SIG-M5 treated with dmso at 0.1 percent for 504 hours (cell line): Measurements from ENCODE around the gene FAM124B.
"Not testable (repeated sequence)": the region's sequence is repeated elsewhere in the genome, so short reads cannot be mapped to it uniquely, and the experiment has no call there.

Experiments used
- DNase-seq: peaks from one replicate; lab custom pipeline; 2025; ENCODE audit not compliant: unreplicated experiment; lab: John Stamatoyannopoulos, UW

FAM124B gene

GRCh38 chr2:224382280-224382647 is 19.6 kb downstream of the FAM124B start:
- DNase-seq = not testable (repeated sequence)

- no peak for DNase-seq
These were observed 20.2 kb downstream of the FAM124B start for GRCh38 chr2:224381521-224382279.

- no peak for DNase-seq
These were observed 21.9 kb downstream of the FAM124B start for GRCh38 chr2:224379986-224380385.

GRCh38 chr2:224379172-224379571 is 22.7 kb downstream of the FAM124B start:
- DNase-seq = no peak

GRCh38 chr2:224378701-224379097 is 23.2 kb downstream of the FAM124B start:
- DNase-seq = no peak

- peak; percentile 47 for DNase-seq
These were observed 23.9 kb downstream of the FAM124B start for GRCh38 chr2:224377751-224378700.

- DNase-seq = no peak
These were observed 29.3 kb downstream of the FAM124B start for GRCh38 chr2:224372641-224373040.

GRCh38 chr2:224369028-224369632 is 32.8 kb downstream of the FAM124B start:
- DNase-seq = peak; percentile 47

GRCh38 chr2:224366267-224366844 is 35.6 kb downstream of the FAM124B start:
- no peak for DNase-seq

GRCh38 chr2:224365331-224365730 is 36.6 kb downstream of the FAM124B start:
- DNase-seq = no peak

- DNase-seq = no peak
These were observed 38.6 kb downstream of the FAM124B start for GRCh38 chr2:224363281-224363680.

- no peak for DNase-seq
These were observed 39.8 kb downstream of the FAM124B start for GRCh38 chr2:224362094-224362493.

GRCh38 chr2:224360801-224361251 is 41.1 kb downstream of the FAM124B start:
- DNase-seq = no peak

GRCh38 chr2:224359569-224359968 is 42.3 kb downstream of the FAM124B start:
- DNase-seq = peak; percentile 33

- DNase-seq = peak; percentile 73
These were observed 44.6 kb downstream of the FAM124B start for GRCh38 chr2:224357098-224357901.

- DNase-seq = no peak
These were observed 47.2 kb downstream of the FAM124B start for GRCh38 chr2:224354632-224355211.

GRCh38 chr2:224350703-224351102 is 51.2 kb downstream of the FAM124B start:
- DNase-seq = no peak

GRCh38 chr2:224349396-224349795 is 52.5 kb downstream of the FAM124B start:
- DNase-seq = no peak

- DNase-seq = no peak
These were observed 54.5 kb downstream of the FAM124B start for GRCh38 chr2:224347176-224348051.
